Measurements from ENCODE around the gene PCDH9.

The PCDH9 gene

DNA sequence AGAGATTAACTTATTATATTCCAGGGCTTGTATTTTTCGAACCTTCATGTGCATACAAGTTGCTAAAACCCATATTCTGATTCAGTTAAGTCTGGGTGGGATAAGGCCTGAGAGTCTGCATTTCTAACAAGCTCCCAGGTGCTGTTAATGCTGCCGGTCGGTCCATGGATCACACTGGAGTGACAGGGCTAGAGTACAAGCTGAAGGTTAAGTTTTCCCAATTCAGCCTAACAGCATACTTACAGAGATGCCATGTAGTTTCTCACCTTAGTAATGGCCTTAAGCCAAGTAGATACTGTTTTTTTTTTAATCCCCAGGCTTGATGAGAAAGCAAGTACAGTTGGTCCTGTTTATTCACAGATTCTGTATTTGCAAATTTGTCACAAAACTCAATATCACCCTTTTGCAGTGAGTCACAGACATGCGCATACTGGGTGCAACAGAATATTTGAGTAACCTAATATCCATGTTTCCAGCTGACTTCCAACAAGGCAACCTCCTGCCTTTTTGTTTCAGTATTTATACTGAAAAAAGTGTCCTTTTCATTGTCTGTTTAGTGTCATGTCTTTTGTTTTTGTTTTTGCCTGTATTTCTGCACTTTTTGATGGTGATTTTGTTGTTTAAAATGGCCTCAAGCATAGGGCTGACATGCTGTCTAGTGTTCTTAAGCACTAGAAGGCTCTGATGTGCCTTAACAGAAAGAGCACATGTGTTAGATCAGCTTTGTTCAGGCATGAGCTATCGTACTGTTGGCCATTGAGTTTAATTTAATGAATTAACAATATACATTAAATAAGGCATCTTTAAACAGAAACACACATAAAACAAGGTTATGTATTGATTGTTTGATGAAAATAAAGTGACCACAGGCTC lies 875.0 kb downstream of the PCDH9 start:
- no peak for DNase-seq

DNA sequence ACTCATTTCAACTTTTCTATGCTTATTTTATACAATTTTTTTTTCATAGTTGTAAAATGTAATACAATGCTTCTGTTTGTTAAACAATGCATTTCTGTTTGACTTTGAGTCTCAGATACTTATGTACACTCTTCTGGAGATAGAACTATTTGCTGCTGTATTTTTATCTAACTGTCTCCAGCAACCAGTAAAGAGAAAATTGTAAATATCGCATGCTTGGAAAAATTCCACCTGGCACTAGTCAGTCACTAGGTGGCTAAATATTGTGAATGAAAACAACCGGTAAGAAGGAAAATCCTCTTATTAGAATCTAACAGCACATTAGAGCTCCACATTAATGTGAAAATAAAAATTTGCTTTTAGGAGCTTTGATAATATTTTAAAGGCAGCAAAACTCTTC lies 876.5 kb downstream of the PCDH9 start:
- DNase-seq = no peak

DNA sequence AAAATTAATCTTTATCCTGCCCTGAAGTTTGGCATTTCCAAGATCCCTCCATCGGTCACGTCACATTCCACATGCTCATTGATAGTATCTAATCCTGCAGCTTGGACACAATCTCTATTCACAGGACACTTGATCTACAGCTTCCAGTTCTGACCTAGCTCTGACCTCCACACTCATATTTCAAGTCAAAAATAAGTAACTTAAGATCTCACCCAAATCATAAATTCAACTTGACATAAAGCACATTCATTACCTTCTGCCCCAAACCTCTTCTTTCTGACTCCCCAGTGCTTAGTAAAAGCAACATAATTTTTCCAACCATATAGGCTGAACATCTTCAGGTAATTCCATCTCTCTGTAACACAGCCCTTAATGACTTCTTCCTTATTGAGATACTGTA lies 880.2 kb downstream of the PCDH9 start:
- DNase-seq = no peak

DNA sequence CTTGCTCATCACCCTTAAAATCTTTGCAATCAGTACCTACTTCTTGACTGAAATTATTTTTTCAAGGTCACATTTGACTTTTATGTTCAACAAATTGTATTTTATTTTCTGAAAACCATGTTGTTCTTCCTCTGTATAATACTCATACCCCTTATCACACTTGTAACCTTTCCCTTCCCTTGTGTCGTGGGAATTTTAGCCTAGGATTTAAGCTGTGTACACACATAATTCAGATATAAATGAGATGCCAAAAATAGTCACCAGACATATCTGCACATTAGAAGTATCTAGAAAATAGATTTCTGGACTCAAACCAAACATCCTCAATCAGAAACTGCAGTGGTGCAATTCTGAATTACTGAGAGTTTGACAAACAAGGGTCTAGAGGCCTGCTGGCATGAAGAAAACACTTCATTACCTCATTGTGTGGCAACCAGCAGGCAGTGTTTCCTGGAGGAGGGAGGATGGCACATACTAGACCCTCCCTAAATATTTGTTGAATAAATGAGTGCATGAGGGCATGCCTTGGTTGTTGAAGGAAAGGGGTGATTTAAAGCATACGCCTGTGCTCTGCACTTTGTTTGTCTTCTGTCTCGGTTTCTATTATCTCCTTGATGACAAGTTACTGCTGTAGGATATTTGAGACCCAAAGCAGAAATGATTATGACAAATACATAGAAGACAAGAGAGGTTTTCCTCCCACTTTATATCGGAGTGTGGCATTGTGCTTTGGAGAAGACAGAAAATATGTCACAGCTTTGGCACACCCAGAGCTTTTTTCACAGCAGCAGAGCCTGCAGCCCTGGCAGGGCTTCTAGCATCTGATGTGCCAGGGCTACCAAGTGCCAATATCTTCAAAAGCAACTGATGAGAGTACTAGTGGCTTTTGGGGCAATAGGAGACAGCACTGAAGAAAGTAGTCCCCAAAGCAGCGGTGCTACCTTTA lies 881.1 kb downstream of the PCDH9 start:
- DNase-seq = no peak

GRCh38 chr13:66347486-66348117 lies 882.5 kb downstream of the PCDH9 start:
- no peak for DNase-seq

DNA sequence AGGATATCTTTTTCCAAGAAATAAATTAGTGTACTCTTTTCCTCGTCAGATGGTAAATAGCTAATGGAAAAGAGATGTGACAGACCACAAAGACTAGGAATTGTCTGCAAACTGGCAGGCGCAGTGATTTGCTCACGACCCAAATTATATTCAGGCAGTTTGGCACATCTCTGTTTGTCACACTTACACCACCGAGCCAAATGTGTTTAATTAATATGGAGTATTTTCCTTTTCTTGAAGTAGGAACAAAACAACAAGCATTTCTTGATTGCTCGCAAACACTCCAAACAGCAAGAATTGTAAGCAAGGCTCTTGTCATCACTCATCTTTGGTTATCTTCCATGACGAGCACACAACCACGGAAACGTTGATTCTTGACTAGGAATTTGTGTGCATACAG lies 884.2 kb downstream of the PCDH9 start:
- no peak for DNase-seq

GRCh38 chr13:66345518-66345810 lies 884.7 kb downstream of the PCDH9 start:
- DNase-seq = no peak

DNA sequence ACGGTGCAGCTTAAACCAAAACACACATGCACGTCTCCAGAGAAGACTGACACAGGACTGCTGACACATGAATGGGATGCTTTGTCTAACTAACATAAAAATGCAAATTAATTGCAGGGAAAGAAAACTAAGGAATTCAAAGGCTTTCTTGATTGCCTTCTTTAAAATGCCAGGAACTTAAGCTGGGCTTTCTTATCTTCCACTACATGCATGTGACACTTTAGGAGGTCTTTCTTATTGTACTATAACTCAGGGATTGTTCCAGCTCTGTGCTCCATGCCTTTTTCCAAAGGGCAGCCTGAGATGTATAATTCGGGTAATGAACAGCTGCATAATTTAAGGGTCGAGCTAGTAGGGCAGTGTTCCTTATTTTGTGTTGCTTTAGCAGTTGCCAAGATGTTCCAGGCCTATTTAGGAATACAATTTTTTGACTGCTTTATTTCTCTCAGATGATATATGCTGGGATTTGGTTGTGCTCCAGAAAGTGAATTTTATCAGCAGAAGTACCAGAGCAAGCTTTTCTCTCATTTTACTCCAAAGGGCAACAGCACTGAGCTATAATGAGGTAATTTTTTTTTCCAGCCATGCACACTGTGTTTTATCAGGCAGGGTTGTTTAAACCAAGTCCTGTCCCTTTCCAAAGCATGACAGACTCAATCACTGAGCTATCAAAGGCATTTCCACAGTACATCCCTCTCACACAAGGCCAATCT lies 885.2 kb downstream of the PCDH9 start:
- no peak for DNase-seq

GRCh38 chr13:66343224-66343828 lies 886.8 kb downstream of the PCDH9 start:
- no peak for DNase-seq

- DNase-seq = no peak
Observed at GRCh38 chr13:66341635-66342377, 888.3 kb downstream of the PCDH9 start.

DNA sequence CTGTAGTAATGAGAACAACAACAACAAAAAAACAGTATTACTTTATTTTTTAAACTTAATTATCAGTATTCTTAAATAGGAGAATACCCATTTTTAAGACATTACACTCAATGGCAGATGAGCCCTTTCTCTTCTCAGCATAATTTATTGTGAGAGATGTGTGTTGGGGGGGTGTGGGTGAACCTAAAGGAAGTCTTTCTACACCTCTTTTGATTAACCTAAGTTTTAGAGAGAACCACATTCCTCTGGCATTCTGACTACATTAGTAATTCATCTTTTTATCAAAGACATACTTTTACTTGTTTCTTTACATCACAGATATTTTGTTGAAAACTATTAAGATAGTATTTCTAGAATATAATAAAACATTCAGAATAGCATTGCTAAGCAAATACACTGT lies 890.9 kb downstream of the PCDH9 start:
- DNase-seq = no peak

- no peak for DNase-seq
Observed at GRCh38 chr13:66338542-66338941, 891.6 kb downstream of the PCDH9 start.

DNA sequence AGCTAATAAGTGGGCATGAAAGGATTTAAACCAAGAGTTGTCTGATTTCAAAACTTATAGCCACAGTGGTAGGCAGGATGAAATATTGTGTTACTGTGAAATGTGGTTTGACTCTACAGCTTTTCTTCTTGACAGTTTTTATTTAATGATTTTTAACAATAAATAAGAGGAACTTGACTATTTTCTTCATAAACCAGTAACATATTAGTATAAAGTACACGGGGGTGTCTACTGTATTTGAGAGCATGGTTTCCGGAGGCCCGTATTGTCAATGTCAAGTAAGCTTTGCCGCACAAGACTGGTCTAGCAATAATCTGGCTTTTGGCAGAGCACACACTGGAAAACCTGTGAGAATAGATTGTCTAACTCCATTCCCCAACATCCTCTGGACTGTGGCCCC lies 894.5 kb downstream of the PCDH9 start:
- DNase-seq = no peak

DNA sequence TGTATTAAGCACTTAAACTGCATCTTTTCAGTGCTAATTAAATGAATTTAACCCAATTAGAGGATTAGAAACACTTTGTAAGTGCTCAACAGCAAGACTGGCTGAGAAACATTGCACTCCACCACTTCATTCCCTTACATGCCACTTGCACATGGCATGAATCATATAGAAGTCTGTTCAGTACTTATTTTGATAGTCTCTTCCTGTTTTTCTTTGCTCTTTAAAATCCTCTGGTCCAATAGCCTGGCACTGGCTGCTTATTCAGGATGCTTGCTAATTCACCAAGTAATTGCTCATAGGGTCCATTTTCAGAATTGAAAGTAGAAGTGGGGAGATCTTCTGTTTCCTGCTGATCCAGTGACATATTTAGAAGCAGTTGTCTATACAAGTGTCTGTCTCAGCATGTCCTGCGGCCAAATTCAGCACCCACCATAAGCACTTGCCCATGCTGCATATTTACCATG lies 900.1 kb downstream of the PCDH9 start:
- DNase-seq = peak; percentile 39

DNA sequence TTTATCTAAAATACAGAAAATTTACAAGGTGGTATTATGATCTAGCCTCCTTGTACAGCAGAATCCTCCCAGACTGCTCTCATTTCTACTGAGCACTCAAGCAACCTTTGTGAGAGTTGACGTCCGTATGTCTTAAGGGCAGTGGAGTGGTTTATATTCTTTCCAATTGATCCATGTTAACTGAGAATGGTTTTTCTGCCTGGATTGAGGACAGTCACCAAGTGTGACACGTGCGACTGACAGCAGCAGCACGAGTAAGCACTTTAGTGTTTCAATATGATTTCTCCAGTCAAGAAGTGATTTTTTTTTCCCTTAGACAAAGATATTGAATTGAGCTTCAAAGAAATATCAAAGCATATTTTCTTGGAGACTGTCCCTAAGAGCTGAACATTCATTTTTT lies 901.7 kb downstream of the PCDH9 start:
- DNase-seq = no peak

DNA sequence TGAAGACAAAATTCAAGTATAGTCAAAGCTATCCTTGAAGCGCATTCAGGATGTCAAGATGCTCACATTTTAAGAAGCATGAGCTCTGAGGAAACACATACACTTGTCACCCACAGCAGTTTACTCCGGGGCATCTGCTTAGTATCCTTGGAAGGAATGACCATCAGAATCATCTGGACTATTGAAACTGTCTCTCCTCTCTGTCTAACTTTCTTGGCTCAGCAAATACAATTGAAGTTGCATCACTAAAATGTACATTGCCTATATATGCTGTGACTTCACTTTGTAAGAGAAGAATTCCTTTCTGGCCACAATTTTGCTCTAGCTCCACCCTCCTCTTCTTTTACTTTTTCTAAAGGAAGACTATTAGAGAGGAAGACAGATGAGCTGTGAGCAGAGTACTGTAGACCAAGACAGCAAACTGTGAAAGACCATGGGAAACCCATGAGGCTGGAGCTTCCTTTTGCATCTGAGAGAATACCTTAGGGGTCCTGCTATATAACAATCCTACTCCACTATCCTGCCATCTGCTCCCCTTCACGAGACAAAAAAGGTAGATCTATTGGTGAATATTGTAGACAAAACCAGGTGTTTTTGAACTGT lies 906.3 kb downstream of the PCDH9 start:
- no peak for DNase-seq

DNA sequence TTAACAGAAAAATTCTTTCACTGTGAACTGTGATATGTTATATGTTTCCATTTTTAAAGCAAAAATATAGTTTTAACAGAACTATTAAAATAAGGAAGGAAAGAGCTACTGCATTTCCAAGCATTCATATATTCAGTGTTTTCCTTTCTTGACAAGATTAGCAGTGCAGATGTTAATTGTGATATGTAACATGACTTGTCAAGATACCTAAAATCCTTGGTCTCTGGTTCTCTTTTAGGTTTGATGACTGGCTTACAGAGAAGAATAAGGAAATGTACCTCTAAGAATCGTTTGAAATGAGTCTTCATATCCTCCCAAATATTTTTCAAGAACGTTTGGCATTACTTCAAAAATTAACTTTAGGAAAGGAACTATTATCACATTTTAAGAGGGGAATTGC lies 907.2 kb downstream of the PCDH9 start:
- DNase-seq = no peak

DNA sequence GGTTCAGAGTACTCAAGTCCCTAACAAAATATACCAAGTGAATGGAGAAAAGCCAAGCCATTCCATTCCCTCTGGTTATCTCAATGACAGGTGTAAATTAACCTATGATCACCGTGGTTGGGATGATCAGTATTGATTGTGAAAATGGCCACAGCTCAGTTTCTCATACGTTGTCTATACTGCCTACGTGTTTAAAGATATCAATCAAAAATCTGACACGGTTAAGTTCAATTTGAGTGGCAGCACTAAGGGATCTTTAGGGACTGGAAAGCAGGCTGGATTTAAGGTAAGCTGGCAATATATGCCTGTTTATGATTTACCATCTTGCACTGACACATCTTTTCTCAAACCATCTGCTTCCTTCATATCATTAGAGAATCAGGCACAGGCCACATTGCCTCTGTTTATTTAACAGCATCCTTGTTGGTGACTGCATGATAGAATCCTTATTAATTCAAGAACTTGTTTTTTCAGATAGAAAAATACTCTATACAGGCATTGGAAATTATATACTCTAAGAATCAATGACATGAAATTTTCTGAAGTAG lies 907.9 kb downstream of the PCDH9 start:
- no peak for DNase-seq

- no peak for DNase-seq
Observed at GRCh38 chr13:66314911-66315310, 915.2 kb downstream of the PCDH9 start.

DNA sequence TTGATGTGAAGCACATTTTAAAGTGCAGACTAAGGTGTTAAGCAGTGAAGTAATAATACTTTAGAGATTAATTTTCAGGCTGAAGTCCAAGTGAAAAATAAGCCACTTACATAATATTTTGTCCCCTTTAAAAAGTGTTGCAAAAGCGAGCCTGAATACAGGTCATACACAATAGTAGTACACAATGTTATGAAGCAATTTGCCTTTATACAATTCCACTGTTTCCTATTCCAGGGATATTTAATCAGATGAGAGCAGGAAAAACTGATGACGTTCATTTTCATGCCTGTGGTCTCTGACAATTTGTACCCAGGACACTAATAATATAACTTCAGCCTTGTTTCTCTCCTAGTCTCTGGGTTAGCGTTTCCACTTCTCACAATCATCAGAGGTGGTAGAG lies 916.7 kb downstream of the PCDH9 start:
- no peak for DNase-seq

All from SIG-M5 (cell line).